Measurements from ENCODE around the gene MRPL49.
A peak's percentile ranks its signal among the peaks of the same experiment; 100 is the strongest.

The MRPL49 gene

DNA sequence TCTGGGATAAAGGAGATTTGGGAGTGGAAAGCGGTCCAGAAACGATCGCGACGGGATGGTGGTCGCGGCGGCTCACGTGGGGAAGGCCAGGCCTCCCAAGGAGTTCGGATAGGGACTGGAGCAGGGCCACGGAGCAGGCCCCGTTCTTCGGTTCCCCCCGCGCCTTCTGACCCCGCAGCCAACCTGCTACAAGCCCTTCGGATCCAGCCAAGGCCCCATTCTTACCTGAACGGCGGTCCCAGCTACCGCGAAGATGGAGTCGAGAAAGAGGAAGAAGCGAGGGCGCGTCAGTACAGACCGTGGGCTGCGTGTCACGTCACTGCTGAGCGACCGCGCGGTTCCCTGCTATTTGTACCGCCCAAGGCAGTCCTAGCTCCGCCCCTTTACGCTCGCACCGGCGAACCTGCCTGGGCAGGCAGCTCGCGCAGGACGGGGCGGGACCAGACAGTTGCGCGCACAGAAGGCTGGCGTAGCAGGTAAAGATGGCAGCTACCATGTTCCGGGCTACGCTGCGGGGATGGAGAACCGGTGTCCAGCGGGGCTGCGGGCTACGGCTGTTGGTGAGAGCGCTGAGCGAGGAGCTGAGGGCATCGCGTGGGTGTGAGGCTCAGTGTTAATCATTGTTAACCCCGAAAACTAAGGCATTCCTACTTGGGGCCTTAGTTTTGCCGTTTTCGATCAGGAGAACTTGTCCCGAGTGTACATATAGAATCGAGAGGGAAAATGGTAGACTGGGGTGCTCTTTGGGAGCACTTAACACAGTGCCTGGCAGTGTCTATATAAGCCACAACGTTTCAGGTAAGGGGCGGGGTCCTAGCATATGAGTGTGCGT lies at the start of gene MRPL49, which contains the start of gene FAU:
Gene MRPL49 (plus strand): TSS at position 457 of the 832 bp plus-strand sequence. CDS start 26 bp downstream, at position 483.
Gene FAU (minus strand): TSS at position 270 of the 832 bp plus-strand sequence. CDS start 321 bp downstream, outside the sequence.
- DNase-seq (ENCODE audit: low read depth) = peak; percentile 93

DNA sequence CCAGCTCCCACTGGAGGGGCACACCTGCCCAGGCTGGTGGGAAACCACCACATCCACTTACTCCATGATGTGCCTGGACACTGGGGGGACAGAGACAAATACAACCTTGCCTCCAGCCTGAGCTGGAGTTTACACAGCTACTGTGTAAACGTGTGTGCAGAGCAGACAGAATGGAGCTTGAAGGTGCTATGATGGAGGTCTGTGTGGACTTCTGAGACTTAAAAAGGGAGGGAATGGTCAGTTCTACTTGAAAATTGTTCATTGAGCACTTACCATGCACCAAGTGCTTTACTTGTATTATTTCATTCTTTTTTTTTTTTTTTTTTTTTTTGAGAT lies 49.5 kb upstream of the MRPL49 start:
- DNase-seq (ENCODE audit: low read depth) = no peak

DNA sequence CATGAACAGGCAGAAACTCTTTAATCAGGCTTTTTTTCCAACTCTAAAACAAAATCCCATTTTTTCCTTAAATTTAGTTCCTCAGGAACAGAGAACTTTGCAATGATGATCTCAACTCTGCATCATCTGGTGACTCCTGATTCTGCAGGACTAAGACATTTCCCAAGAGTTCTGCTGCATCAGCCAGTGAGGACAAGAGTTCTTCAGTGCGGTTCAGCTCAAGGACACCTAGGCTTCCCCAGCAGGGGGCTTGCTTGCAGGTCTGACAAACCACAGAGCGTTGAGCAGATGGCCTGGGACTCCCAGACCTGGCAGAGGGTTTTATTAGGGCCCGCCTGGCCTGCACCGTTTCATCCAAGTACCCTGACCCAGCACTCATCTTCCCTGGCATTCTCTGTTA lies 44.7 kb upstream of the MRPL49 start:
- no peak for DNase-seq (ENCODE audit: low read depth)

DNA sequence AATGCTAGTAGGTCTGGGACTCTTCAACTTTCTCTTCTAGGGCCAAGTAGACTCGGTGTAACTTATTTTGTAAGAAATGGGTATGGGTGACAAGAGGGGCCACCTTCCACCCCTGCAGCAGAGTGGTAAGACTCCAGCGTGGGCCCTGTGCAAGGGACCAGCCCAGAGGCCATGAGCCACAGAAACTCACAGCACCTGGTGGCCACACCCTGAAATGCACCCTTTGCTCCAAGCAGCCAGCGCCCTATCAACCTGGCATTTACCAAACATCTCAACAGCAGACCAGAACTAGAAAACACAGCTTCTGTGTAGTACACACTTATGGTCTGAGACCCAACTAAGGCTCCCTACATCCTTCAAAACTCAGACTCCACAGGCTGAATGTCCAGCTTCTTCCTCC lies 44.0 kb upstream of the MRPL49 start:
- DNase-seq (ENCODE audit: low read depth) = no peak

DNA sequence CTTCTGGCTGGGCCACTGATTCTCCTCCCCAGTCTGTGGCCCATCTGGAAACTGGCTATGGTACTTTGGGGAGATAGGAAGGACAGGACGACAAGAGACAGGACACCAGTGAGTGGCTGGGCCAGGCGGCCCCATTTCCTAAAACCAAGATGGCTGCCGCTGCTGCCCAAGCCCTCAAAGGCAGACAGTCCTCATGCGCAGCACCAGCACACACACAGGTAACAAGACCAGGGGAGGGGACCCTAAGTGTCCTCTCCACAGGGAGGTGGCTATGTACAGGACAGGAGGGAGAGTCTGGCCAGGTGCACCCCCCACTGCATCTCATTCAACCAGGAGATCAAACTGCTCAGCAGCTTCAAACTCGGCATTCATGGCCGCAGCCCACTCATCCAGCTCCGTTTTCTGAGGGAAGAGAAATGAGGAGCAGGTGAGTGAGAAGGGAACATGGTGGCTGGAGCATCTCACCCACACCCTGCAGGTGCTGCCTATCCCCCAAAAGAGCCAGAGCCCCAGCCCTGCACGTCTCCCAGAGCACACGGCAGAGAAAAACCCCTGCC lies 43.3 kb upstream of the MRPL49 start:
- DNase-seq (ENCODE audit: low read depth) = no peak

DNA sequence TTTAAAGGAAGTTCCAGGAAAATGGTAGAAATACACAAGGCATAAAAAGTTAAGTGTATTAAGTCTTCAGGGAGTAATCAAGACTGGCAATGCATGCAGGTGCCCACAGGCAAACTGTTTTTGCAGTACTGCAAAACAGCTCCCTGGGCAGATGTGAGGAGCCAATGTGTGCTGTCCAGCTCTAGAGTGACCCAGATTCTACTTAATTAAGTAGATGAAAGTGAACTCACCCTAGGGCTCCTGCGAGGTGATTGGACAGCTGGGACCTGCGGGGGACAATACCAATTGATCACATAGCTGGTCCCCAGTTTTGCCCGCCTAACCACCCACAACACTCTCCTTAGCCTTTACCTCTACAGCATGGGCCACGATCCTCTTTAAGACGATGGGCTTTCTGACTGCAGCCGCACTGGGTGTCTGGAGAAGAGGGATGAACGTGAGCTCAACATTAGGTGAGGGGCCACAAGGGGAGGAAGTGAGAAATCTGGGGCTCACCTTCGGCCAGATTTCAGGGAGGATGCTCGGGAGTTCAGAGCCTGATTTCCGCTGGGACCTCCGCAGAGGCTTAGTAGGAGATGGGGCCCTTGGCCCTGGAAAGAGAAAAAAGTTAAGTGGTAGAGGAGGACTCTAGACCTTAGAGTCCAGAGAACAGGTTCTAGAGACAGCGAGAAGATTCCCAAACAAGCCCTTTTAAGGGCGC lies 38.8 kb upstream of the MRPL49 start:
- DNase-seq (ENCODE audit: low read depth) = no peak

DNA sequence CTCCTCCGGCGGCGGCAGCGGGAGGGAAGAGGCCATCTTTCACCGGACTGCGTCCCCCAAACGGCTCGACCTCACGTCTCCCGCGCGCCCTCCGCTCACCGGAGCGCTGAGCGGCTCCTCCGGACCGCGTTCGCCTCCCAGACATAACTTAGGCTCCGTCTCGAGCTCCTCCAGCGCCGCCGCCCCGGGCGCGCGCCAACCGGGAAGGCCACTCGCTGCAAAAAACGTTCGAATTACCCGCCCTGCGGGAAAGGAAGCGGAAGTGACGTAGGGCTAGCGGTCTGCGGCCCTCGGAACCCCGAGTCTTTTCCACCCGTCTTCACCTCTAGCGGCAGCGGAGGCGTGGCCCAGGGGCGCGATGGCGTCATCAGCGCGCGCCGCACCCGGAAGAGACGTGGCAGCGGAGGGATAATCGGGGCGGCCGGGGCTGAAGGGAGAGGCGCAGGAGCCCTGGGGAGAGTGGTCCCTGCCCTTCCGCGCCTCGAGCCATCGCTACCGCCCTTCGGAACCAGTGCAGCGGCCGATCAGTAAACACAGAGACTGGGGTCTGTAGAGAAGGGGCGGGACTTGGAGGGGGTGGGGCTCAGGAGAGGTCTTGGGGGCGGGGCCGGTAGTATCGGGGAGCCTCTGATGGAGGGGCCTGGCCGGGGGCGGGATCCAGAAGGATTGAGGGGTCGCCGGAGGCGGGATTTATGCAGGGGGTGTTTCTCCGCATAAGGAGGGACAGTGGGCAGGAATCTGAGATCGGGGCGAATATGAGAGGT lies 38.1 kb upstream of the MRPL49 start, which contains the start of the genes CDCA5 and ZFPL1:
Gene CDCA5 (minus strand): TSS at position 207 of the 764 bp plus-strand sequence. CDS start 62 bp downstream, at position 145.
Gene ZFPL1 (plus strand): TSS at position 389 of the 764 bp plus-strand sequence. CDS start 477 bp downstream, outside the sequence.
- DNase-seq (ENCODE audit: low read depth) = peak; percentile 82

DNA sequence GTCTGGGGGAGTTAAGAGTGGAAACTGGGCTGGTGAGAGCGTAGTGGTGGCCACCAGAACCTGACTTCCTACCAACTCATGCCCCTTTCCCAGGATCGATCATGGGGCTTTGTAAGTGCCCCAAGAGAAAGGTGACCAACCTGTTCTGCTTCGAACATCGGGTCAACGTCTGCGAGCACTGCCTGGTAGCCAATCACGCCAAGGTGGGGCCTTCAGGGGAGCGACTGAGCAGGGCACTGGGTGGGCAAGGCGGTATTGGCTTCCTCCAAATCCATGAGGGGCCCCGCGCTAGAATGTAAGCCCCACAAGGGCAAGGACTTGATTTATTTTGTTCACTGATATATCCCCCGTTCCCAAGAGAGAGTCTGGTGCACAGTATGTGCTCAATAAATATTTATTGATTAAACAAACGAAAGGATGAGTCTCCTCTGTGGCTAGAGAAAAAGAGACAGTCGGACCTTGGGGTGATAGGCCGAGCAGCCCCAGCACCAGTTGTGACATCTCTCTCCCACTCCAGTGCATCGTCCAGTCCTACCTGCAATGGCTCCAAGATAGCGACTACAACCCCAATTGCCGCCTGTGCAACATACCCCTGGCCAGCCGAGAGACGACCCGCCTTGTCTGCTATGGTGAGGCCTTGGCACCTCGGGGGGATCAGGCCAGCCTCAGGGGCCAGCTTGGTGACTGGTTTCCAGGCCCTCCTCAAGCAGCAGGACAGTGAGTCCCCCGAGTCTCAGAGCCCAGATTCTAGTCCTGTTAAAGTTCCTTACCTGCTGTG lies 37.3 kb upstream of the MRPL49 start:
- DNase-seq (ENCODE audit: low read depth) = no peak

DNA sequence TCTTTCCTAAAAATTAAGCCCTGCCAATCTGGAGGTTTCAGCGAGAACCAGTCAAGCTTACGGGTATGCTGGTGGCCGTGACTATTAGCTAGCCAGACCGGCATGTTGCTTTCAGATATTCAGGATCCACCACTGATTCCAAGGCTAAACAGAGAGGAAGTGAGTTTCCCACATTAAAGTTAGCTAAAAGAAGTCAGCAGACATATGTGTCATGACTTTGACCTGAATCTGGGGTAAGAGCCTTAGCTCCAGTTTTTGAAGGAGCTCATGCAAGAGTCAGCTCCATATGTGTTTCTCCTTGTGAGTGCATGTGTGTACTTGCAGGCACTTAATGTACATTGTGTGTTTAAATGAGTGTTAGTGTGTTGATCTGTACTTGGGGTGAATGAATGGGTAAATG lies 36.7 kb upstream of the MRPL49 start:
- no peak for DNase-seq (ENCODE audit: low read depth)

DNA sequence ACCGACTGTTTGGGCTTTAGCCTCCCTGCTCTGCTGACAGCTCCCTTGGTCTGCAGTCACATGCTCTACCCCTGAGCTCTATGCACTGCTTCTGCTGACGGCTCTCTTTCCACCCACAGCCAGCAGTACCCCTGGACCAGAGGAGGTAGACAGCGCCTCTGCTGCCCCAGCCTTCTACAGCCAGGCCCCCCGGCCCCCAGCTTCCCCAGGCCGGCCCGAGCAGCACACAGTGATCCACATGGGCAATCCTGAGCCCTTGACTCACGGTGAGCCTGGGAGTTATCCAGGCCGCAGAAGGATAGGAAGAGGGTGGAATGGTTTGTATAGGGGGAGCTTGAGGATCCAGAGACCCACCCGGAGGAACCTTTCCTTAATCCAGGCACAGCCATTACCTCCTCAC lies 35.3 kb upstream of the MRPL49 start:
- DNase-seq (ENCODE audit: low read depth) = no peak

DNA sequence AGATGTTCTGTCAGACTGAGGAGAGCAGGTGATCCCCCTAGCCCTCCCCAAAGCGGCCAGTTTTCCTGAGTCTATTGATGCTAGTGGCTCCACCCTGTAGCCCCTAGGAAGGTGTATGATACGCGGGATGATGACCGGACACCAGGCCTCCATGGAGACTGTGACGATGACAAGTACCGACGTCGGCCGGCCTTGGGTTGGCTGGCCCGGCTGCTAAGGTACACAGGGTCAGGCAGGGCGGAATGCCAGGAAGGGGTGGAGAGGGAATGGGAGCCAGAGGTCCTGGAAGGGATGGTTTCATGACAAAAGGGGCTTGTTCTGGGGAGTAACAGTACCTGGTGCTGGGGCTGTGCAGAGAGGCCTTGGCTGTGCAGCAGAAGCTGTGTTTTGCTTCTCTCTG lies 34.9 kb upstream of the MRPL49 start:
- no peak for DNase-seq (ENCODE audit: low read depth)

DNA sequence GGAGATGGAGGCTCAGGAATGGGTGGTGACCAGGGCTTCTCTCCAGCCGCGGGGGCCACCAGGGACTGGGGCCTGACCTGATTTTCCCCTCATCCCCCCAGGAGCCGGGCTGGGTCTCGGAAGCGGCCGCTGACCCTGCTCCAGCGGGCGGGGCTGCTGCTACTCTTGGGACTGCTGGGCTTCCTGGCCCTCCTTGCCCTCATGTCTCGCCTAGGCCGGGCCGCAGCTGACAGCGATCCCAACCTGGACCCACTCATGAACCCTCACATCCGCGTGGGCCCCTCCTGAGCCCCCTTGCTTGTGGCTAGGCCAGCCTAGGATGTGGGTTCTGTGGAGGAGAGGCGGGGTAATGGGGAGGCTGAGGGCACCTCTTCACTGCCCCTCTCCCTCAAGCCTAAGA lies 34.3 kb upstream of the MRPL49 start:
- DNase-seq (ENCODE audit: low read depth) = no peak

DNA sequence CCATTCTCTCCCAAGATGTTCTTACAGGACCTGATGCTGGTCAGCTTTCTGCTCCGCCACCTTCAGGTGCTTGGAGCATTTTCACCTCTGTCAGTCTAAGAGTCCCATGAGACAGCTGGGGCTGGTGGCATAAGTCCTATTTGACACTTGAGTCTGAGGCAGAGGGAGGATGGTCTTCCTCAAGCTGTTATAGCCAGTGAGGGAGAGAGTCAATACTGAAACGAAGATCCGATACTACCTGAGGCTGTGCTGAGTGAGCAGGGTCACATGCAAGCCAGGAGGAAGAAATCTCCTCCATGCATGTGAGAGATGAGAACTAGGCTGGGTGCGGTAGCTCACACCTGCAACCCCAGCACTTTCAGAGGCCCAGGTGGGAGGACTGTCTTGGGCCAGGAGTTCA lies 32.5 kb upstream of the MRPL49 start:
- no peak for DNase-seq (ENCODE audit: low read depth)

DNA sequence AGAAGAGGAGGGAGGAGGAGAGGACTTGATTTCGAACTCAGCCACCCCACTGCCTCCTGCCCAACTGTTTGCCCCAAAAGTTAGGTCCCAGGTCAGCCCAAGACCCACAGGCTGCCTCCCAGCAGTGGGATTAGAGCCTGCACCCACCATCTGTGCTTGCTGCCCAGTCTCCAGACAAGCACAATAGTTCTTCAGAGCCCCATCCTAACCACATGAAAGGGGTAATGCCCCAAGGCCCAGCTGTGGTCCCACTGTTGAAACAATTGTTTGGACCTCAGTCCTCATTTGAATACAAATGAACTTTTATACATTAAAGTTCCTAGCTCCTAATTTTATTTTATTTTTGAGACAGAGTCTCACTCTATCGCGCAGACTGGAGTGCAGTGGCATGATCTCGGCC lies 31.5 kb upstream of the MRPL49 start:
- DNase-seq (ENCODE audit: low read depth) = no peak

DNA sequence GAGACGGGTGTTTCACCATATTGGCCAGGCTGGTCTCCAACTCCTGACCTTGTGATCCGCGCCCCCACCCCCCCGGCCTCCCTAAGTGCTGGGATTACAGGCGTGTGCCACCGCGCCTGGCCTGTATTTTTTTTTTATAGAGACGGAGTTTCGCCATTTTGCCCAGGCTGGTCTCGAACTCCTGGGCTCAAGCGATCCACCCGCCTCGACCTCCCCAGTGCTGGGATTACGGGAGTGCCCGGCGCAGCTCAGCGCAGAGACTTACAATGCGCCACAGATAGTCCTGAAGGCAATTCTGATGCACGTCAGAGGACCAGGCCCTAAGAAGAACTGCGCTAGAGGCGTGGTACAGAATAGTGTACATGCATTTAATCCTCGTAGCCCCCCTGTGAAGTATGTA lies 26.7 kb upstream of the MRPL49 start:
- DNase-seq (ENCODE audit: low read depth) = no peak

DNA sequence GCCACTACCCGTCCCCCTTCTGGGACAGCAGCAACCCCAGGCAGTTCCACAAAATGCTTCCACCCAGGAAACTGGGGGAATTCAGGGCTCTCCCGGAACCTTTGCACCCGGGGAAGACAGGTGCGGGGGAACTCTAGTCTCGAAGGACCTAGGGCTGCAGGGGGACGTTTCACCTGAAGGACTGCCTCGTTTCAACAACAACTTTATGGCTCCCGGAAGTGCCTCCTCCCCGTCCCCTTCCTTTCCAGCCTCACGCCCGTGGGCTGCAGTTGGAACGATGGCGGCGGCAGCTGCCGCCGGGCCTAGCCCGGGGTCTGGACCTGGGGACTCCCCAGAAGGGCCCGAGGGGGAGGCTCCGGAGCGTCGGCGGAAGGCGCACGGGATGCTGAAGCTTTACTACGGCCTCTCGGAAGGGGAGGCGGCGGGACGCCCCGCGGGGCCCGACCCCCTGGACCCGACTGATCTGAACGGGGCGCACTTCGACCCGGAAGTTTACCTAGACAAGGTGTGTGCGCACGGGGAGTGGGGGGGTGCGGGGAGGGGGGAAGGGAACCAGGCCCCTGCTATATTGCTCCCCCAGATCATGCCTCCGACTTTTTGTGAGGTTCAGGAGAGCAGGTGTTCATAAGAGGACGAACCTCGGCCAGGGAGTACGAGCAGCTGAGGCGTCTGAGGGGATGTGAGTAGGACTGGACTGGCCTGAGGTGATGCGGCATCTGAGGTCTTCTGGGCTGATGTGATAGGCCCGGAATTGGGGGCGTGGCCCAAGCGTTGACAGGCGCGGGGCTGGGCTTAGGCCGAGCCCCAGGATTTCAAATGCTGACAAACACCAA lies 25.9 kb upstream of the MRPL49 start, which contains the start of gene VPS51:
Gene VPS51 (plus strand): TSS at position 241 of the 833 bp plus-strand sequence. CDS start 37 bp downstream, at position 278.
- DNase-seq (ENCODE audit: low read depth) = peak; percentile 75

DNA sequence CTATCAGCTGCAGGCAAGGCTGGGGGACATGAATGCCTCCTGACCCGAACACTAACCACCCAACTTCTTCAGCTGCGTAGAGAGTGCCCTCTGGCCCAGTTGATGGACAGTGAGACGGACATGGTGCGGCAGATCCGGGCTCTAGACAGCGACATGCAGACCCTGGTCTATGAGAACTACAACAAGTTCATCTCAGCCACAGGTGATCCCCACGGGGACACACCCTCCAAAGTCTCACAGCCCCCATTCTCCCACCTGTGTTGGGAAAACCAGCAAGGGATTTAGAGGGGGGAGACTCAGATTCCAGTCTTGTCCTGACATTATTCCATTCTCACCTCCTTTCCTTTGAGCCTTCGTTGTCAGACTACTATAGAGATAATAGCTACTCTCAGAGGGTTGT lies 25.2 kb upstream of the MRPL49 start:
- DNase-seq (ENCODE audit: low read depth) = no peak

DNA sequence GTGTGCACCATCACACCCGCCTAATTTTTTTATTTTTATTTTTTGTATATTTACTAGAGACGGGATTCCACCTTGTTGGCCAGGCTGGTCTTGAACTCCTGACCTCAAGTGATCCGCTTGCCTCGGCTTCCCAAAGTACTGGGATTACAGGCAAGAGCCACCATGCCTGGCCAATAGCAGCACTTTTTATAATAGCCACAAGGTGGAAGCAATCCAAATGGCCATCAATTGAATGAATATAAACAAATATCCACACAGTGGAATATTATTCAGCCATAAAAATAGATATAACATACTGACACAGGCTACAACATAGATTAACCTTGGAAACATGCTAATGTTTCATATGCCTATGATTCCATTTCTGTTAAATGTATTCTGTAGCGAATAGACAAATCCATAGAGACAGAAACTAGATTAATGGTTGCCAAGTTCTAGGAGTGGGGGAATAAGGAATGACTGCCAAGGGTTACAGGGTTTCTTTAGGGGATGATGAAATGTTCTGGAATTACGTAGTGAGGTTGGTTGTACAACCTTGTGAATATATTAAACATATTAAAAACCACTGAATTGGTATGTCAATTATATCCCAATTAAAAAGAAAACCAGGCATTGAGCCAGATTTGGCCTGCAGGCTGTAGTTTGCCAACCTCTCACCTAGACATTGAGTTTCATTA lies 21.3 kb upstream of the MRPL49 start:
- no peak for DNase-seq (ENCODE audit: low read depth)

All from CMK (cell line).